SU-DHL-6 (cell line): ENCODE data around the gene CLK2.

Experiments used
- CTCF ChIP-seq: fragments of 200-600 bp; sonication (generic); IDR thresholded peaks from one replicate; pipeline ENCODE4 v1.5.1; 2017; ENCODE audit warnings: antibody characterized with exemption, mild to moderate bottlenecking, low read length, moderate library complexity; ENCODE audit not compliant: insufficient read depth, poor library complexity, severe bottlenecking
- EZH2phosphoT487 ChIP-seq: fragments of 200-600 bp; sonication (generic), shearing (Covaris generic); conservative IDR thresholded peaks from 2 replicates; pipeline ENCODE4 v1.6.1; 2018; ENCODE audit warnings: mild to moderate bottlenecking, antibody characterized with exemption, low read length, moderate library complexity, mixed read lengths

- no peak for TF ChIP-seq CTCF
- TF ChIP-seq EZH2phosphoT487, result no peak
Measured at GRCh38 chr1:155223047-155223446, 50.3 kb downstream of the CLK2 start.
